SK-N-MC (cell line): ENCODE results near the gene PCSK5.

ENCODE experiments used
- DNase-seq: peaks from one replicate; pipeline ENCODE4 v3.0.0-alpha.2; 2011; ENCODE audit warnings: low read depth, low spot score
- H3K27ac ChIP-seq: fragments of 200-600 bp; sonication (generic); 2 replicates; pipeline ENCODE4 v1.5.1; 2016; ENCODE audit warnings: mixed run types
- H3K36me3 ChIP-seq: fragments of 200-600 bp; sonication (generic); 2 replicates; pipeline ENCODE4 v1.6.1; 2017; ENCODE audit warnings: antibody characterized with exemption, low read length, mixed read lengths; ENCODE audit not compliant: insufficient read depth
- H3K4me3 ChIP-seq: fragments of 200-600 bp; sonication (generic); 2 replicates; pipeline ENCODE4 v1.5.1; 2016
- H3K9ac ChIP-seq: fragments of 200-600 bp; sonication (generic); 2 replicates; pipeline ENCODE4 v1.8.0; 2017; ENCODE audit warnings: mixed run types, mixed read lengths; ENCODE audit not compliant: insufficient read length
- H3K9me3 ChIP-seq: fragments of 200-600 bp; sonication (generic); 2 replicates; pipeline ENCODE4 v1.6.1; 2017; ENCODE audit warnings: low read depth, mild to moderate bottlenecking, antibody characterized with exemption, low read length, moderate library complexity, mixed read lengths
- EZH2 ChIP-seq: fragments of 200-600 bp; sonication (generic); IDR thresholded peaks from one replicate; pipeline ENCODE4 v1.6.1; 2017; ENCODE audit warnings: antibody characterized with exemption
- FOXP2 ChIP-seq: optimal IDR thresholded peaks from 2 replicates; pipeline ENCODE3; 2011; ENCODE audit warnings: mild to moderate bottlenecking, moderate library complexity; ENCODE audit not compliant: insufficient read depth; ENCODE audit errors: extremely low read length, control extremely low read depth
- POLR2AphosphoS5 ChIP-seq: IDR thresholded peaks from 2 replicates; pipeline ENCODE4 v1.6.1; 2012; ENCODE audit warnings: mild to moderate bottlenecking, low read depth, low read length, borderline replicate concordance

Gene PCSK5

GRCh38 chr9:76405868-76406267, 515.4 kb downstream of the PCSK5 start:
- TF ChIP-seq FOXP2 (no peak), EZH2 (no peak), POLR2AphosphoS5 (no peak)
- DNase-seq: no peak
- H3K4me3 ChIP-seq: no peak overlapping the region
- H3K9me3 ChIP-seq: no peaks in the 10 kb centered on the region
- H3K9ac ChIP-seq: no peak overlapping the region
- H3K27ac ChIP-seq: no peak overlapping the region
- H3K36me3 ChIP-seq: no peaks in the 10 kb centered on the region
